H1 (cell line): ENCODE results near the gene INO80. TPM values are rescaled to one million over a fixed set of nuclear protein-coding genes. Genes with fewer than 3 reads are reported as not detected.

Experiments used
- CTCF ChIA-PET: fragments of 300-600 bp; sonication (Branson Sonifier 250); formaldehyde crosslinking; loops from one replicate; lab custom pipeline; 2021; ENCODE audit not compliant: partially characterized antibody; lab: Charles Lee
- POLR2A ChIA-PET: fragments of 300-600 bp; sonication (Branson Sonifier 250); formaldehyde crosslinking; loops from one replicate; lab custom pipeline; 2021; ENCODE audit warnings: inconsistent platforms; ENCODE audit not compliant: partially characterized antibody; lab: Charles Lee
- DNase-seq, 2 experiments: peaks; one replicate each; pipeline versions ENCODE4 v3.0.0 to v3.0.0-alpha.2; 2010 to 2022; ENCODE audit warnings: low spot score in 2 of 2, low read depth in 1 of 2, mixed read lengths in 1 of 2
- FAIRE-seq: peaks from 2 replicates; lab custom pipeline; 2011; peaks lifted over from hg19 to GRCh38; lab: Jason Lieb, UNC
- H2AFZ ChIP-seq: 2 replicates; pipeline ENCODE4 v1.8.1; 2012; ENCODE audit warnings: low read length, inconsistent platforms
- H2AK5ac ChIP-seq: 2 replicates; pipeline ENCODE4 v1.6.1; 2013; ENCODE audit warnings: low read depth, low read length
- H2BK120ac ChIP-seq: replicated peaks from 2 replicates; pipeline ENCODE3; 2013; ENCODE audit warnings: low read depth, low read length, inconsistent platforms
- H2BK12ac ChIP-seq: 2 replicates; pipeline ENCODE4 v1.6.1; 2013; ENCODE audit warnings: low read depth, low read length
- H2BK15ac ChIP-seq: 2 replicates; pipeline ENCODE4 v1.6.1; 2013; ENCODE audit warnings: low read length
- H2BK20ac ChIP-seq: 2 replicates; pipeline ENCODE4 v1.6.1; 2013; ENCODE audit warnings: low read length
- H2BK5ac ChIP-seq: 2 replicates; pipeline ENCODE4 v1.6.1; 2013; ENCODE audit warnings: low read depth, low read length
- H3K14ac ChIP-seq: 2 replicates; pipeline ENCODE4 v1.6.1; 2013; ENCODE audit warnings: inconsistent platforms; ENCODE audit not compliant: insufficient read length
- H3K18ac ChIP-seq: 2 replicates; pipeline ENCODE4 v1.6.1; 2013; ENCODE audit warnings: low read length; ENCODE audit errors: extremely low read depth
- H3K23ac ChIP-seq: 2 replicates; pipeline ENCODE4 v1.6.1; 2013; ENCODE audit warnings: inconsistent platforms; ENCODE audit not compliant: insufficient read length
- H3K23me2 ChIP-seq: 2 replicates; pipeline ENCODE4 v1.6.1; 2013; ENCODE audit warnings: low read depth, low read length
- H3K27ac ChIP-seq: 2 replicates; pipeline ENCODE4 v1.6.1; 2011; ENCODE audit warnings: low read depth, low read length, inconsistent platforms
- H3K27me3 ChIP-seq, 4 experiments: replicated peaks in 1 of 4; 1 replicate in 1 of 4; 2 replicates in 3 of 4; pipeline versions ENCODE4 v1.6.1 to v1.8.1; 2011 to 2013; ENCODE audit warnings: low read length in 3 of 4, mild to moderate bottlenecking in 3 of 4, inconsistent platforms in 2 of 4, mixed read lengths in 2 of 4, moderate library complexity in 1 of 4; ENCODE audit not compliant: control insufficient read depth in 3 of 4, insufficient read depth in 3 of 4; ENCODE audit errors: extremely low read depth in 1 of 4
- H3K36me3 ChIP-seq, 4 experiments: 2 replicates each; pipeline versions ENCODE4 v1.6.1 to v1.8.1; 2011 to 2013; ENCODE audit warnings: mild to moderate bottlenecking in 4 of 4, low read length in 3 of 4, moderate library complexity in 2 of 4, control low read depth in 1 of 4, inconsistent platforms in 1 of 4; ENCODE audit not compliant: insufficient read depth in 4 of 4, control insufficient read depth in 2 of 4
- H3K4ac ChIP-seq: replicated peaks from 2 replicates; pipeline ENCODE3; 2013; ENCODE audit warnings: low read length, low read depth, mixed read lengths, inconsistent platforms; ENCODE audit not compliant: insufficient read length
- H3K4me1 ChIP-seq, 4 experiments: replicated peaks in 1 of 4; 1 replicate in 1 of 4; 2 replicates in 3 of 4; pipeline versions ENCODE4 v1.6.1 to v1.8.1; 2011 to 2013; ENCODE audit warnings: low read length in 3 of 4, inconsistent platforms in 2 of 4, mixed read lengths in 1 of 4; ENCODE audit not compliant: insufficient read depth in 4 of 4, control insufficient read depth in 3 of 4
- H3K4me2 ChIP-seq, 2 experiments: 2 replicates each; pipeline versions ENCODE4 v1.6.1 to v1.8.1; 2011 to 2013; ENCODE audit warnings: low read depth in 2 of 2, low read length in 2 of 2, control low read depth in 1 of 2, inconsistent platforms in 1 of 2, mild to moderate bottlenecking in 1 of 2; ENCODE audit not compliant: insufficient read depth in 1 of 2
- H3K4me3 ChIP-seq, 4 experiments: fragments of 200-600, 300-600 bp in 1 of 4; sonication (generic), shearing (Covaris generic), sonication (Bioruptor Twin) in 1 of 4; 2 replicates each; pipeline versions ENCODE4 v1.5.1 to v1.8.1; 2011 to 2016; ENCODE audit warnings: low read length in 4 of 4, low read depth in 3 of 4, control low read depth in 2 of 4, inconsistent platforms in 2 of 4, mild to moderate bottlenecking in 2 of 4, mixed read lengths in 1 of 4, moderate library complexity in 1 of 4; ENCODE audit not compliant: insufficient read depth in 2 of 4; ENCODE audit errors: extremely low read depth in 1 of 4
- H3K56ac ChIP-seq: replicated peaks from 2 replicates; pipeline ENCODE3; 2013; ENCODE audit warnings: low read depth, mild to moderate bottlenecking, mixed read lengths, low read length, inconsistent platforms; ENCODE audit not compliant: insufficient read length
- H3K79me1 ChIP-seq: 2 replicates; pipeline ENCODE4 v1.6.1; 2013; ENCODE audit warnings: low read depth, low read length, control low read depth
- H3K79me2 ChIP-seq, 2 experiments: 2 replicates each; pipeline versions ENCODE4 v1.6.1 to v1.8.1; 2012 to 2013; ENCODE audit warnings: low read length in 2 of 2, mild to moderate bottlenecking in 2 of 2, inconsistent platforms in 1 of 2; ENCODE audit not compliant: insufficient read depth in 2 of 2, control insufficient read depth in 1 of 2
- H3K9ac ChIP-seq, 4 experiments: replicated peaks in 1 of 4; 1 replicate in 1 of 4; 2 replicates in 3 of 4; pipeline versions ENCODE4 v1.6.1 to v1.8.1; 2011 to 2013; ENCODE audit warnings: low read depth in 3 of 4, low read length in 3 of 4, control low read depth in 2 of 4, mild to moderate bottlenecking in 2 of 4, moderate library complexity in 2 of 4, inconsistent platforms in 1 of 4; ENCODE audit errors: extremely low read depth in 1 of 4
- H3K9me3 ChIP-seq, 2 experiments: 2 replicates each; pipeline versions ENCODE4 v1.6.1 to v1.8.1; 2012 to 2013; ENCODE audit warnings: mild to moderate bottlenecking in 2 of 2, moderate library complexity in 2 of 2, control low read depth in 1 of 2, inconsistent platforms in 1 of 2, low read depth in 1 of 2, low read length in 1 of 2, mixed read lengths in 1 of 2; ENCODE audit not compliant: insufficient read depth in 2 of 2
- H4K20me1 ChIP-seq, 2 experiments: replicated peaks in 1 of 2; 2 replicates each; pipeline versions ENCODE3 to v1.8.1; 2011 to 2013; ENCODE audit warnings: inconsistent platforms in 2 of 2, low read length in 2 of 2, mild to moderate bottlenecking in 1 of 2; ENCODE audit not compliant: insufficient read depth in 2 of 2, control insufficient read depth in 1 of 2
- H4K5ac ChIP-seq: 2 replicates; pipeline ENCODE4 v1.6.1; 2013; ENCODE audit warnings: low read length, low read depth, mixed read lengths, inconsistent platforms; ENCODE audit not compliant: insufficient read length
- H4K8ac ChIP-seq: 2 replicates; pipeline ENCODE4 v1.8.0; 2013; ENCODE audit warnings: mild to moderate bottlenecking, moderate library complexity, low read length, inconsistent platforms; ENCODE audit not compliant: insufficient read depth; ENCODE audit errors: extremely low read depth
- H4K91ac ChIP-seq: replicated peaks from 2 replicates; pipeline ENCODE3; 2013; ENCODE audit warnings: low read length, mixed read lengths, inconsistent platforms; ENCODE audit not compliant: insufficient read length
- ASH2L ChIP-seq: fragments of 200-600, 300-600 bp; sonication (generic); IDR thresholded peaks from one replicate; pipeline ENCODE4 v1.7.1; 2017; ENCODE audit warnings: low read length
- KDM1A ChIP-seq: fragments of 200-600, 300-600 bp; sonication (generic); IDR thresholded peaks from 2 replicates; pipeline ENCODE4 v1.7.1; 2016; ENCODE audit warnings: mild to moderate bottlenecking, low read length, borderline replicate concordance
- POLR2AphosphoS5 ChIP-seq: IDR thresholded peaks from 2 replicates; pipeline ENCODE4 v1.6.1; 2011; ENCODE audit warnings: low read depth, low read length
- RAD21 ChIP-seq, 2 experiments: IDR thresholded peaks in 1 of 2; conservative IDR thresholded peaks in 1 of 2; 2 replicates each; pipeline ENCODE4 v1.6.1; 2011; ENCODE audit warnings: low read depth in 2 of 2, low read length in 2 of 2, improper control_type of control experiment in 1 of 2, inconsistent platforms in 1 of 2, mild to moderate bottlenecking in 1 of 2, moderate library complexity in 1 of 2
- SAP30 ChIP-seq: fragments of 300-600 bp; sonication (generic); IDR thresholded peaks from 2 replicates; pipeline ENCODE4 v1.7.1; 2012; ENCODE audit warnings: low read length, moderate library complexity, mild to moderate bottlenecking, inconsistent platforms; ENCODE audit not compliant: insufficient read depth, insufficient replicate concordance
- SIRT6 ChIP-seq: IDR thresholded peaks from one replicate; pipeline ENCODE4 v1.7.1; 2012; ENCODE audit warnings: low read length, inconsistent platforms
- SIX5 ChIP-seq: IDR thresholded peaks from 2 replicates; pipeline ENCODE4 v1.6.1; 2011; ENCODE audit warnings: mild to moderate bottlenecking, low read depth, low read length
- SRF ChIP-seq: IDR thresholded peaks from 2 replicates; pipeline ENCODE4 v1.6.1; 2011; ENCODE audit warnings: mild to moderate bottlenecking, low read depth, low read length, moderate library complexity
- TCF12 ChIP-seq: IDR thresholded peaks from 2 replicates; pipeline ENCODE4 v1.6.1; 2011; ENCODE audit warnings: low read depth, mild to moderate bottlenecking, low read length
- YY1 ChIP-seq: IDR thresholded peaks from 2 replicates; pipeline ENCODE4 v1.6.1; 2011; ENCODE audit warnings: low read depth, mild to moderate bottlenecking, low read length
- WGBS, 2 experiments: shearing (Covaris generic) in 1 of 2; methylation state at CpG; one replicate each; pipeline versions ENCODE4 v1.1.6 to v1.1.7; 2013 to 2015; ENCODE audit warnings: low lambda C conversion rate in 2 of 2, mixed read lengths in 2 of 2, inconsistent platforms in 1 of 2, low coverage in 1 of 2, missing lambda C conversion rate in 1 of 2; ENCODE audit not compliant: insufficient replicate concordance in 2 of 2, insufficient coverage in 1 of 2, insufficient read length in 1 of 2; ENCODE audit errors: extremely low coverage in 1 of 2, missing lambda C conversion rate in 1 of 2; 5-methylcytosine and 5-hydroxymethylcytosine counted together
- polyA plus RNA-seq, 7 experiments: library from polyadenylated mRNA; depleted of rRNA in 3 of 7; stranded (reverse) in 5 of 7; unstranded in 2 of 7; fragments of >200 nt in 5 of 7; fragments of 200-250 nt in 2 of 7; gene quantifications; 1 replicate in 5 of 7; 2 replicates in 1 of 7; 4 replicates in 1 of 7; pipeline versions ENCODE4 v1.2.1 to v1.2.3, GENCODE V29; 2011 to 2013; ENCODE audit warnings: missing spikeins in 2 of 7, mixed read lengths in 2 of 7
- total RNA-seq: library from RNA; stranded (reverse); fragmentation: NEBNext Ultra II Directional; extraction: Animal tissue kit (Norgen Biotek cat#: 25700); gene quantifications from 2 replicates; pipeline ENCODE4 v1.2.1, GENCODE V29; 2021
- TF ChIP-seq, protein P1 (sequence below): IDR thresholded peaks from 2 replicates; pipeline ENCODE4 v1.6.1; 2011; ENCODE audit warnings: low read depth, mild to moderate bottlenecking, low read length; ENCODE audit not compliant: insufficient read depth
- TF ChIP-seq, protein P2 (sequence below), 3 experiments: IDR thresholded peaks; 1 replicate in 2 of 3; 2 replicates in 1 of 3; pipeline versions ENCODE4 v1.5.1 to v1.6.1; 2011; ENCODE audit warnings: low read length in 3 of 3, mild to moderate bottlenecking in 3 of 3, inconsistent platforms in 2 of 3, low read depth in 1 of 3, moderate library complexity in 1 of 3; ENCODE audit not compliant: insufficient read depth in 1 of 3; ENCODE audit errors: control extremely low read depth in 1 of 3

Gene INO80
- total and polyA plus RNA-seq, 2 of the 8 experiments (the other 6 are each of a cell fraction or from before 2014, with no cell fraction given): 4.3 to 24.5 TPM

DNA sequence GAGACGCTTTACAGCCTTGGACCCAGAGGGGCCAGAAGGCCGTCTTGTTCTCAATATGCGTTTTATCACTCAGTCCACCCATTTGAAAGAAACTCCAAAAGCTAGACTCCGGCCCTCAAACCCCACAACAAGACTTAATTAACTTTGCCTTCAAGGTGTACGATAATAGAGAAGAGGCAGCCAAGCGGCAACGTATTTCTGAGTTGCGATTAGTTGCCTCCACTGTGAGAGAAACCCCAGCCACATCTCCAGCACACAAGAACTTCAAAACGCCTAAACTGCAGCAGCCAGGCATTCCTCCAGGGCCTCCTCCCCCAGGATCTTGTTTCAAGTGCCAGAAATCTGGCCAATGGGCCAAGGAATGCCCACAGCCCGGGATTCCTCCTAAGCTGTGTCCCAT lies 17.4 kb upstream of the INO80 start:
- DNase-seq: no peak
- Histone ChIP-seq H2BK12ac (no peak overlapping the region), H3K9me3 (no peaks in the 10 kb centered on the region), H2AFZ (peak overlapping the region; percentile 74; the same call in 1 of the 2 replicates), H2BK5ac (no peak overlapping the region), H2BK120ac (no peak overlapping the region), H2BK15ac (no peak overlapping the region), H3K27me3 (no peaks in the 10 kb centered on the region), H3K4me1 (no peaks in the 10 kb centered on the region), H3K4me3 (no peak overlapping the region), H3K4me2 (no peak overlapping the region), H3K14ac (no peak overlapping the region), H2BK20ac (no peak overlapping the region), H3K27ac (no peak overlapping the region), H3K18ac (no peak overlapping the region), H3K4ac (no peak overlapping the region), H2AK5ac (no peak overlapping the region), H4K91ac (no peak overlapping the region), H3K23me2 (peaks cover 2% of the 10 kb centered on the region; the same call in 1 of the 2 replicates), H3K9ac (no peak overlapping the region), H4K8ac (no peak overlapping the region), H3K36me3 (no peaks in the 10 kb centered on the region), H4K20me1 (no peaks in the 10 kb centered on the region), H4K5ac (no peak overlapping the region), H3K79me1 (no peaks in the 10 kb centered on the region), H3K56ac (no peak overlapping the region), H3K79me2 (no peaks in the 10 kb centered on the region), H3K23ac (no peak overlapping the region)
- CTCF ChIA-PET: no interaction called here
- no peak for FAIRE-seq
- 89% methylated on average over 10 of the region's 10 CpGs; no CpG with 5 or more reads in 1 of the 2 experiments for WGBS, 2 experiments
- POLR2A ChIA-PET: no interaction called here
- TF ChIP-seq SAP30 (no peak), YY1 (no peak), POLR2AphosphoS5 (no peak), TCF12 (no peak), SIX5 (no peak), SRF (no peak), SIRT6 (no peak), ASH2L (no peak), KDM1A (no peak), RAD21 (IDR thresholded peaks at IDR 0.05 in 1 of 2, conservative IDR thresholded peaks at IDR 0.05 in 1 of 2; ENCODE audit: low read depth in 2 of 2, low read length in 2 of 2) (no peak)
- TF ChIP-seq, protein P1, sequence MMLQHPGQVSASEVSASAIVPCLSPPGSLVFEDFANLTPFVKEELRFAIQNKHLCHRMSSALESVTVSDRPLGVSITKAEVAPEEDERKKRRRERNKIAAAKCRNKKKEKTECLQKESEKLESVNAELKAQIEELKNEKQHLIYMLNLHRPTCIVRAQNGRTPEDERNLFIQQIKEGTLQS: no peak
- TF ChIP-seq, protein P2, sequence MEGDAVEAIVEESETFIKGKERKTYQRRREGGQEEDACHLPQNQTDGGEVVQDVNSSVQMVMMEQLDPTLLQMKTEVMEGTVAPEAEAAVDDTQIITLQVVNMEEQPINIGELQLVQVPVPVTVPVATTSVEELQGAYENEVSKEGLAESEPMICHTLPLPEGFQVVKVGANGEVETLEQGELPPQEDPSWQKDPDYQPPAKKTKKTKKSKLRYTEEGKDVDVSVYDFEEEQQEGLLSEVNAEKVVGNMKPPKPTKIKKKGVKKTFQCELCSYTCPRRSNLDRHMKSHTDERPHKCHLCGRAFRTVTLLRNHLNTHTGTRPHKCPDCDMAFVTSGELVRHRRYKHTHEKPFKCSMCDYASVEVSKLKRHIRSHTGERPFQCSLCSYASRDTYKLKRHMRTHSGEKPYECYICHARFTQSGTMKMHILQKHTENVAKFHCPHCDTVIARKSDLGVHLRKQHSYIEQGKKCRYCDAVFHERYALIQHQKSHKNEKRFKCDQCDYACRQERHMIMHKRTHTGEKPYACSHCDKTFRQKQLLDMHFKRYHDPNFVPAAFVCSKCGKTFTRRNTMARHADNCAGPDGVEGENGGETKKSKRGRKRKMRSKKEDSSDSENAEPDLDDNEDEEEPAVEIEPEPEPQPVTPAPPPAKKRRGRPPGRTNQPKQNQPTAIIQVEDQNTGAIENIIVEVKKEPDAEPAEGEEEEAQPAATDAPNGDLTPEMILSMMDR (IDR thresholded peaks at IDR 0.05; ENCODE audit: control extremely low read depth in 1 of 3, insufficient read depth in 1 of 3, low read depth in 1 of 3, low read length in 3 of 3): no peak
